Measurements from ENCODE around the gene SPTAN1.
"Not testable (repeated sequence)": the region's sequence is repeated elsewhere in the genome, so short reads cannot be mapped to it uniquely, and the experiment has no call there.

The SPTAN1 gene

DNA sequence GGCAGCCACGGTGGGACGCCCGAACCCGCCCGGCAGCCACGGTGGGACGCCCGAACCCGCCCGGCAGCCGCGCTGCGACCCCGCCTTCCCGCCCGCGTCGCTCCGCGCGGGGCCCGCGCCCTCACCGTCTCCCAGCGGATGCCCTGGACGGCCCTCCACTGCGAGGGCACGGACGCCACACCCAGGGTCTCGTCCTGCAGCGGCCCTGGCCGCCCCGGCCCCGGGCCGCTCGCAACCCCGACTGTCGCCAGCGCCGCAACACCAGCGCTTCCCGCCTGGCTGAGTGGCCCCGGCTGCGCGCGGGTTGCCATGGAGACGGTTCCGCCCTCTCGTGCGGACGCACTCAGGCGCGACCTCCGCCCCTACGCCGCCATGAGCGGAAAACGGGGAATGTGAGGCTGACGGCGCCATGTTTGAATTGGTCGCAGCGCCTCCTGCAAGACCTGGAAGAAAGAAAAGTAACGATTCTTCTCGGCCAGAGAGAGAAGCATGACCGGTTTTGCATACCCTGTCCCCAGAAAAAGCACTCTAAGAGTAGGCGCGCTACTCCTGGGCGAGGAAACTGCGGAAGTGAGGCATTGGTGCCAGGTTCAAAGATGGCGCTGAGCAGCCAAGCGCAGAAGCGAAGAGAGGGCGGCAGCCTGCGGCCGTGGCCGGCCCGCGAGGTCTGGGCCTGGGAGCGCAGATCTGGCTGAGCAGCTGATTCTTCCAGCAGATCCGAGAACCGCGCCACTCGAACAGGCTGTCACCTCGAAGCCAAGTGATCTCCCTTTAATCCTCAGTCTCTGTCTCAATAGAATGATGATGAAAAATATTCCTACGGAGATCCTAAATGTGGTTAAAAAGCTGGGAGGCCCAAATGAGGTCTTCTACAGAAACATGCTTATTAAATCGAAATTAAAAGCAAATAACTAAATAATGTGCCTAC lies 104.3 kb downstream of the SPTAN1 start, which contains the start of gene DYNC2I2:
Gene DYNC2I2 (minus strand): TSS at position 432 of the 928 bp plus-strand sequence. CDS start 121 bp downstream, at position 311.
- peak; percentile 52; the same call in 1 of the 2 replicates for TF ChIP-seq ZFX (IDR thresholded peaks at IDR 0.05)
- no peak for TF ChIP-seq CTCF (conservative IDR thresholded peaks at IDR 0.05)
- peak within 1 kb of the TSS; percentile 93 for H3K27ac ChIP-seq

DNA sequence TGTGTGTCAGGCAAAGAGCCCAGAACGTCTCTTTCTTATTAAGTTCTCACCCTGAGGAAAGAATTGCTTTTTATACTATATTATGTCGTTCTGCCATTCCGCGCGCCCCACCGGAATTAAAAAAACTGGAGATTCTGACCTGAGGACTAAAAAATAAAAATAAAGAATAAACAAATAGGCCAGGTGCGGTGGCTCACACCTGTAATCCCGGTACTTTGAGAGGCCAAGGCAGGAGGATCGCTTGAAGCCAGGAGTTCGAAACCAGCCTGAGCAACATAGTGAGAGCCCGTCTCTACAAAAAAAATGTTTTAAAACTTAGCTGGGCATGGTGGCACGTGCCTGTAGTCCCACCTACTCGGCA lies 104.9 kb downstream of the SPTAN1 start:
- TF ChIP-seq CTCF (conservative IDR thresholded peaks at IDR 0.05) (no peak), ZFX (IDR thresholded peaks at IDR 0.05) (no peak)
- H3K27ac ChIP-seq, result peak overlapping the region; percentile 93

GRCh38 chr9:128657796-128658195 lies 105.4 kb downstream of the SPTAN1 start:
- TF ChIP-seq CTCF (conservative IDR thresholded peaks at IDR 0.05) (no peak), ZFX (IDR thresholded peaks at IDR 0.05) (no peak)

GRCh38 chr9:128666481-128666941 lies 114.1 kb downstream of the SPTAN1 start:
- not testable (repeated sequence) for H3K27ac ChIP-seq

More at GRCh38 chr9:128657796-128658195, 105.4 kb downstream of the SPTAN1 start:
- peak overlapping the region; percentile 93 for H3K27ac ChIP-seq

DNA sequence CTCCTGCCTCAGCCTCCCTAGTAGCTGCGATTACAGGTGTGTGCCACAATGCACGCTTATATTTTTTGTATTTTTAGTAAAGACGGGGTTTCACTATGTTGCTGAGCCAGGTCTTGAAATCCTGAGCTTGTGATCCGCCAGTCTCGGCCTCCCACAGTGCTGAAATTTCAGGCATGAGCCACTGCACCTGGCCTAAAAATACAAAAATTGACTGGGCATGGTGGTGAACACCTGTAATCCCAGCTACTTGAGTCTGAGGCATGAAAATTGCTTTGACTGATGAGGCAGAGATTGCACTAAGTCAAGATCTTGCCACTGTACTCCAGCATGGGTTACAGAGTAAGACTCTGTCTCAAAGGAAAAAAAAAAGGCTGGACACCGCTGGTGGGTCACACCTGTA lies 117.4 kb downstream of the SPTAN1 start:
- TF ChIP-seq ZFX (IDR thresholded peaks at IDR 0.05) (no peak), CTCF (conservative IDR thresholded peaks at IDR 0.05) (no peak)
- no peak overlapping the region for H3K27ac ChIP-seq

DNA sequence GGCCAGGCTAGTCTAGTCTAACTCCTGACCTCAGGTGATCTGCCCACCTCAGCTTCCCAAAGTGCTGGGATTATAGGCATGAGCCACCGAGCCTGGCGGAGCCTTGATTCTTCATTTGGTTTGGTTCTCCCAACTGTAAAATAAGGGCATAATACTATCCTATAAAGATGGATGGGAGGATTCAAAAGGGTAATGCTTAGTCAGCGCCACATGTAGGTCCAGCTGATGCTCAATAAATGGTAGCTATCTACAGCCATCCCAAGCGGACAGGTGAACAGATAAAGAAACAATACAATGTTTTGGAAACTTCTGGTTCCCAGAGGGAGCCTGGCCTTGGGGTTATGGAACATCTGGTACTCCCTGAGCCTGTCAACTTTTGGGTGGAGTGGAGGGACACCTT lies 123.0 kb downstream of the SPTAN1 start:
- no peak overlapping the region for H3K27ac ChIP-seq
- TF ChIP-seq CTCF (conservative IDR thresholded peaks at IDR 0.05) (no peak), ZFX (IDR thresholded peaks at IDR 0.05) (no peak)

DNA sequence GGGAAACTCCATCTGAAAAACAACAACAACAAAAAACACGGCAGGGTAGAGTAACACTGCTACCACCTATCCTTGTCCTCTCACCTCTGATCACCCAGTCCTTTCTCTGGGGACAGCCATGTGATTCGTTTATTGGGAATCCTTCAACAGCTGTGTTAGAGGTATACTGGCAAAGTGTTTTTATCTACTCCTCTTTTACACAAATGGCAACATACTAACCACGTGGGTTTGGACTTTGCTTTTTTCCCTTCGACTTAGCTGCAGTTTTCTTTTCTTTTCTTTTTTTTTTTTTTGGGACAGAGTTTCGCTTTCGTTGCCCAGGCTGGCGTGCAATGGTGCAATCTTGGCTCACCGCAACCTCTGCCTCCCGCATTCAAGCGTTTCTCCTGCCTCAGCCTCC lies 125.4 kb downstream of the SPTAN1 start:
- TF ChIP-seq ZFX (IDR thresholded peaks at IDR 0.05) (no peak), CTCF (conservative IDR thresholded peaks at IDR 0.05) (no peak)

More for the DNA sequence above, 125.4 kb downstream of the SPTAN1 start:
- H3K27ac ChIP-seq, result no peak overlapping the region
